GM10248 (cell line): ENCODE measurements around the gene SLC16A1.

Source experiments
- CTCF ChIA-PET: fragments of 300-600 bp; sonication (Branson Sonifier 250); formaldehyde crosslinking; extraction: SDS; loops from one replicate; lab custom pipeline; 2021; ENCODE audit warnings: antibody characterized with exemption; lab: Yijun Ruan, JAX
- POLR2A ChIA-PET: fragments of 350-650 bp; sonication (Branson Sonifier 250); formaldehyde crosslinking; extraction: SDS; loops from one replicate; lab custom pipeline; 2020; ENCODE audit warnings: antibody characterized with exemption; lab: Yijun Ruan, JAX
- DNase-seq: peaks from one replicate; pipeline ENCODE4 v3.0.0; 2012; ENCODE audit errors: extremely low spot score
- TF ChIP-seq, protein P1 (sequence below): IDR thresholded peaks from 2 replicates; pipeline ENCODE4 v1.5.1; 2012; ENCODE audit warnings: mild to moderate bottlenecking, low read depth; ENCODE audit errors: extremely low read depth, missing control alignments, control extremely low read depth

The SLC16A1 gene

DNA sequence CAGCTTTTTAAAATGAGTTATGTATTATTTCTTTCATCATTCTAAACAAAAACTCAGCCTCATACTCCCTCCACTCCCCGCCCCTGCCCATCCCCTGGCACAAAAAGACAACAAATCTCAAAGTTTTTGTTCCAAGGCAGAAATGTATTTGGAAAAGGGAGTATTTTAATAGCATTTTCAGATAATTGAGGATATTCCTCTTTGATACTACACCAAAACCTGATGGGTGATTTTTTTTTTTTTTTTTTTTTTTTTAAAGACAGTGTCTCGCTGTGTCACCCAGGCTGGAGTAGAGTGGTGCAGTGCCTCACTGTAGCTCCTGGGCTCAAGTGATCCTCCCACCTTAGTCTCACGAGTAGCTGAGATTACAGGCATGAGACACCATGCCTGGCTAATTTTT, 16.2 kb downstream of the SLC16A1 start:
- CTCF ChIA-PET, result no interaction called here
- DNase-seq, result no peak
- TF ChIP-seq, protein P1, sequence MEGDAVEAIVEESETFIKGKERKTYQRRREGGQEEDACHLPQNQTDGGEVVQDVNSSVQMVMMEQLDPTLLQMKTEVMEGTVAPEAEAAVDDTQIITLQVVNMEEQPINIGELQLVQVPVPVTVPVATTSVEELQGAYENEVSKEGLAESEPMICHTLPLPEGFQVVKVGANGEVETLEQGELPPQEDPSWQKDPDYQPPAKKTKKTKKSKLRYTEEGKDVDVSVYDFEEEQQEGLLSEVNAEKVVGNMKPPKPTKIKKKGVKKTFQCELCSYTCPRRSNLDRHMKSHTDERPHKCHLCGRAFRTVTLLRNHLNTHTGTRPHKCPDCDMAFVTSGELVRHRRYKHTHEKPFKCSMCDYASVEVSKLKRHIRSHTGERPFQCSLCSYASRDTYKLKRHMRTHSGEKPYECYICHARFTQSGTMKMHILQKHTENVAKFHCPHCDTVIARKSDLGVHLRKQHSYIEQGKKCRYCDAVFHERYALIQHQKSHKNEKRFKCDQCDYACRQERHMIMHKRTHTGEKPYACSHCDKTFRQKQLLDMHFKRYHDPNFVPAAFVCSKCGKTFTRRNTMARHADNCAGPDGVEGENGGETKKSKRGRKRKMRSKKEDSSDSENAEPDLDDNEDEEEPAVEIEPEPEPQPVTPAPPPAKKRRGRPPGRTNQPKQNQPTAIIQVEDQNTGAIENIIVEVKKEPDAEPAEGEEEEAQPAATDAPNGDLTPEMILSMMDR, result no peak
- POLR2A ChIA-PET, result no interaction called here

DNA sequence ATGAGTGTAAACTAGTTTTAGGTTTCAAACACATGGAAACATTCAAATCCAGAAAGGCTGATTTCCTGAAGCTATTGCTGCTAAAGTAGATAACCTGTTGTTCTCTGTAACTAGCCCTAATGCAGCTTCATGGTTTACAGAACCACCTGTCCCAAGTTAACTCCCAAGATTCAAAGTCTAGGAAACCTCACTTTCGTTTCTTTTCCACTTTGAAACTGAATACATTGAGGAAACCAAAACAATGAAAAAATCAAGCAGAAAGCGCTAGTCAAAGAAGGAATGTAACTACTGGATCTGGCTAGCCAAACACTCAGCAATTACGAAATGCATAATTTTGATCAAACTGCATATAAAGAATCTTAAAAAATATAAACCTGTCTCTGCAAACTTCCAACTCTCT, 17.8 kb downstream of the SLC16A1 start:
- DNase-seq, result no peak
- TF ChIP-seq, protein P1, result no peak
- ChIA-PET POLR2A (no interaction called here), CTCF (interaction anchor here (1.1 to 2.0 kb wide), 4 partner anchors 9 to 135 kb away, joined by 3 to 13 read pairs (median 4); partner anchors contain the start of gene LRIG2)

DNA sequence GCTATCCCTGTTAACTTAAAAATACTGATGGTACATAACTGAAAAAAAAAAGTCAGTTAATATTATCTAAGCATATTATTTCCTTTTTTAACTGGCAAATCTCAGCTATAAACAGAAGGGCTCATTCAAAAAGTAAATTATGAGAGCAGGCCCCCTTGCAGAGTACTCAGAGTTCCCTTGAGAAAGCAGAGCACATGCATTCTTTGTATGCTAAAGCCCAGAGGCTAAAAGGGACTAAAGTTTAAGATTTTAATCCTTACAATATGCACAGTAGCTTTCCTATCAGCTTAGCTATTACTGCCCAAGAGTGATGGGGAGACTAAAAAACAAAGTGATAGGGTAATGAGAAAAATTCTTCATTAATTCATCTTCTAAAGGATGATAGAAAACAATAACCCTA, 18.5 kb downstream of the SLC16A1 start:
- TF ChIP-seq, protein P1, result no peak
- CTCF ChIA-PET, result interaction anchor here (0.9 to 2.0 kb wide), 10 partner anchors 8 to 135 kb away, joined by 3 to 13 read pairs (median 4); partner anchors contain the start of genes LRIG2 and SLC16A1
- POLR2A ChIA-PET, result interaction anchor here (1.2 to 1.9 kb wide), 2 partner anchors 16 to 19 kb away, joined by 6 to 9 read pairs; partner anchors contain the start of gene SLC16A1

DNA sequence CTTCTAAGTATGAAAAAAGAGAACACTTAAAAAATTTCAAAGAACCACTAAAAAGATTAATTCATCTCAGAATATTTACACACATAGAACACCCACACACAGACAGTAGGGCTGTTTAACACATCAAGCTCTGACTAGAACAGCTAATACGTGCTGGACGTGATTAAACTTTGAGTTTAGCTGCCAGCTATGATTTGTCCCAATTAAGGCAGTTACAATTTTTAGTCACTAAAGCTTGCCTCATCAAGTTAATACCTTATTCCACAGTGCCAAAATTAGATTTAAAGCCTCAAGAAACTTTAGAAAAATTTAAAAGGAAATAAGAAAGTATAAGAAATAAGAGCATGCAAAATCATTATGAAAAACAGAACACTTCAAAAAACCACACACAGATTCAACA, 18.9 kb downstream of the SLC16A1 start:
- ChIA-PET POLR2A (interaction anchor here (1.2 to 1.9 kb wide), 2 partner anchors 16 to 19 kb away, joined by 6 to 9 read pairs; partner anchors contain the start of gene SLC16A1), CTCF (interaction anchor here (0.7 to 2.0 kb wide), 12 partner anchors 8 to 222 kb away, joined by 3 to 13 read pairs (median 4); partner anchors contain the start of genes LRIG2, PPM1J and SLC16A1)
- DNase-seq, result peak; percentile 34
- TF ChIP-seq, protein P1, result no peak

More for the DNA sequence above, 18.5 kb downstream of the SLC16A1 start:
- DNase-seq, result peak; percentile 22

DNA sequence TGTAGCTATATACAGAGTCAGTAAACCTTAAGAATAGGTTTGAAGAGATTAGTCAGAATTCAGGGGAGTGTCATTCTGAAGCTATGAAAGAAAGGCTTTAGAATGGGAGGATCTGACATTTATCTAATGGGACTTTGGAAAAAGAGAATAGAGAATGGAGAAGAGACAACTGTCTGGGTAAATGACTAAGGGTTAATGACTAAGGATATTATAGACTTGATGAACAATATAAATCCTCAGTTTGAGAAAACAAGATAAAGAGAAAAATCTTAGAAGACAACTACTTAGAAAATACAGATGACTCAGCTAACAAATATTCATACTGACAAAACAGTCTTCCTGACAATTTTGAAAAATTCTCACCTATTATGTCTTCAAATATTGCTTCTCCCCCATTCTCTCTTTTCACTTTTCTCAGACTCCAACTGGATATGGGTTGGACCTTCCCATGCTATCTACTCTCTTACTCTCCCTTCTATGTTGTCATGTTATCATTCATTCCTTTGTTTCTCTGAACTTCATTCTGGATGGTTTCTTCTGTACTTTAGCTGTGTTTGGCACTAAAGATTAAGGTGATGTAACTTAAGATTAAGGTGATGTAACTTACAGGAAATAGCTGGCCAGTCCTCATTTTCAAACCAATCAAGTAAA, 20.4 kb downstream of the SLC16A1 start:
- TF ChIP-seq, protein P1, result no peak
- CTCF ChIA-PET, result interaction anchor here (1.3 to 2.5 kb wide), 6 partner anchors 13 to 221 kb away, joined by 3 to 8 read pairs (median 4); partner anchors contain the start of genes LRIG2 and PPM1J
- no peak for DNase-seq
- POLR2A ChIA-PET, result interaction anchor here (1.9 kb wide), 1 partner anchor 20 kb away, joined by 9 read pairs; the partner anchor contains the start of gene SLC16A1

DNA sequence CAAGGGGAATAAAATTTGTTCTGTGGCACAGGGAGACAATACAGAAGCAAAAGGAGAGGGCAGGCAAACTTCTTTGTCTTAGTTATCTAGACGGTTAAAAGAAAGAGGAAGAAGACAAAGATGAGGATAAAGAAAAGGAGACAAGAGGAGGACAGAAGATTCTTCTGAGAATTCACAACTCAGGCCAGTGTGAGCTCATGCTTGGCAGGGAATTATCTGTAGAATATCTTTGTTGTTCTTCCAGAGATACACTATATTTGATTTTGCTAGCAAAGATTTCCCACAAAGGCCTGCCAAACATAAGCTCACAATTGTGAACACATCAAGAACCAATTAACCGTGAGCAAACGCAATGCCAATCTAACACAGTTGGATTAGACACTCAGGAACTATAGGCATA, 21.4 kb downstream of the SLC16A1 start:
- no peak for DNase-seq
- TF ChIP-seq, protein P1, result no peak
- POLR2A ChIA-PET, result no interaction called here
- CTCF ChIA-PET, result interaction anchor here (1.3 to 2.5 kb wide), 4 partner anchors 12 to 138 kb away, joined by 4 to 8 read pairs (median 6); partner anchors contain the start of gene LRIG2
